Measurements from ENCODE around the gene MTUS2.

- TF ChIP-seq, protein P1, sequence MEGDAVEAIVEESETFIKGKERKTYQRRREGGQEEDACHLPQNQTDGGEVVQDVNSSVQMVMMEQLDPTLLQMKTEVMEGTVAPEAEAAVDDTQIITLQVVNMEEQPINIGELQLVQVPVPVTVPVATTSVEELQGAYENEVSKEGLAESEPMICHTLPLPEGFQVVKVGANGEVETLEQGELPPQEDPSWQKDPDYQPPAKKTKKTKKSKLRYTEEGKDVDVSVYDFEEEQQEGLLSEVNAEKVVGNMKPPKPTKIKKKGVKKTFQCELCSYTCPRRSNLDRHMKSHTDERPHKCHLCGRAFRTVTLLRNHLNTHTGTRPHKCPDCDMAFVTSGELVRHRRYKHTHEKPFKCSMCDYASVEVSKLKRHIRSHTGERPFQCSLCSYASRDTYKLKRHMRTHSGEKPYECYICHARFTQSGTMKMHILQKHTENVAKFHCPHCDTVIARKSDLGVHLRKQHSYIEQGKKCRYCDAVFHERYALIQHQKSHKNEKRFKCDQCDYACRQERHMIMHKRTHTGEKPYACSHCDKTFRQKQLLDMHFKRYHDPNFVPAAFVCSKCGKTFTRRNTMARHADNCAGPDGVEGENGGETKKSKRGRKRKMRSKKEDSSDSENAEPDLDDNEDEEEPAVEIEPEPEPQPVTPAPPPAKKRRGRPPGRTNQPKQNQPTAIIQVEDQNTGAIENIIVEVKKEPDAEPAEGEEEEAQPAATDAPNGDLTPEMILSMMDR (IDR thresholded peaks at IDR 0.05 in 8 of 11, conservative IDR thresholded peaks at IDR 0.05 in 3 of 11) = no peak
- no peak for TF ChIP-seq POLR2AphosphoS5 (IDR thresholded peaks at IDR 0.05)
Measured at GRCh38 chr13:29170436-29171082, 350.4 kb downstream of the MTUS2 start.
